Stimulated activated CD4-positive, alpha-beta T cell treated with anti-CD3 and anti-CD28 coated beads, Interleukin-2, amount 100 ng/mL, for 4 hours (primary cell): ENCODE data around the gene CRY1.
"Not testable (repeated sequence)": the region's sequence is repeated elsewhere in the genome, so short reads cannot be mapped to it uniquely, and the experiment has no call there.

ENCODE experiments used
- DNase-seq: peaks from one replicate; pipeline ENCODE4 v3.0.0-alpha.2; 2020; ENCODE audit warnings: low read depth

CRY1 gene

DNA sequence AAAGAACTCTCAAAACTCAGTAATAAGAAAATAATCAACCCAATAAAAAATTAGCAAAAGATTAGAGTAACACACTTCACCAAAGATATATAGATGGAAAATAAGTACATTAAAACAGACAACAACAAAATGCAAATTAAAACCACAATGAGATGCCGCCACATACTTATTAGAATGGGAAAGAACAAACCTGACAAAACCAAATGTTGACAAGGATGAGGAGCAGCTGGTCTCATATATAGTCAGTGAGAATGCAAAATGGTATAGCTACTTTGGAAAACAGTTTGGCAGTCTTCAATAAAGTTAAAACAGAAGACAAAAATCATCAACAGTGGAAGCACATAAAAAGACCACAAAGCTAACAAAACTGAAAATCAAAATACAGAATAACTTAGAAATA lies 29.1 kb downstream of the CRY1 start:
- DNase-seq: no peak

GRCh38 chr12:107058190-107058589 lies 35.2 kb downstream of the CRY1 start:
- DNase-seq: no peak

- DNase-seq: no peak
Observed at GRCh38 chr12:107057071-107057834, 36.1 kb downstream of the CRY1 start.

DNA sequence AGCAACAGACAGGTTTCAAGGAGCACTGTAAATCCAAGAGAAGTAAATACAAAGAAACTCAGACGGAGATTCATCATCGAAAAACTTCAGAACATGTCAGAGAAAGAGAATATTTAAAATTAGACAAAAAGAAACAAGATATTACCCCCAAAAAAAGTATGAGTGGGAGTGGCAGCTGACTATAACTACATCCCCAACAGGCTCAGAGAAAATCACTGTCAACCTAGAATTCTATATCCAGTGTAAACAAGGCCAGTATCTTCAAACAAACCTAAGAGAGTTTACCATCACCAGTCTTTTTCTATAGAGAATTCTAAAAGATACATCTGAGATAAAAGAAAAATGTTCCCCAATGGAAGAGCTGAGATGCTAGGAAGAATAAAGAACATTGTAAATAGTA lies 39.6 kb downstream of the CRY1 start:
- no peak for DNase-seq

DNA sequence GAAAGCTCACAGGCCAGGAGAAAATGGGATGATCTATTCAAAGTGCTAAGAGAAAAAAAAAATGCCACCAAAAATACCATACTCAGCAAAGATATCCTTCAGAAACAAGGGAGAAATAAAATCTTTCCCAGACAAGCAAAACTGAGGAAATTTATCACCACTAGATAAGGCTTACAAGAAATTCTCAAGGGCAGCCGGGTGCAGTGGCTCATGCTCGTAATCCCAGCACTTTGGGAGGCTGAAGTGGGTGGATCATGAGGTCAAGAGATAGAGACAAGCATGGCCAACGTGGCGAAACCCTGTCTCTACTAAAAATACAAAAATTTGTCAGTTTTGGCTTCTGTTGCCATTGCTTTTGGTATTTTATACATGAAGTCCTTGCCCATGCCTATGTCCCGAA lies 48.2 kb downstream of the CRY1 start:
- DNase-seq: no peak

GRCh38 chr12:107042801-107043200 lies 50.5 kb downstream of the CRY1 start:
- DNase-seq: no peak

DNA sequence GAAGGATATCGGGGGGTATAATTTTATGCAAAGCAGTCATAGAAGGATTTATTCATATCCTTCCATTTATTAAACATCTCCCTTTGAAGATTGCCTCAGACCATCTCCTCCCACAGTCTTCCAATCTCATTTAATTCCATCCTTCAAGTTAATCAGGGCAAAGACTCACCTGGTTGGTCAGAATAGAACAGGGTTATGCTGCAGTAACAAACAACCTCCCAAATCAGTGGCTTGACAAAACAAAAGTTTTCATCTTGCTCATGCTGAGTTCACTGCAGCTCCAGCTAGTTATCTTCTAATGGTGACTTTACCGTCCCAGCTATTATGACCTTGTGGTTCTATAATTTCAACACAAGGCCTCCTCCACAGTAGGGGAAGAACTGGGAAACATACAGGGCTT lies 57.6 kb downstream of the CRY1 start:
- DNase-seq: no peak

- no peak for DNase-seq
Observed at GRCh38 chr12:107033758-107034739, 59.3 kb downstream of the CRY1 start.

GRCh38 chr12:107032266-107032665 lies 61.1 kb downstream of the CRY1 start:
- no peak for DNase-seq

DNA sequence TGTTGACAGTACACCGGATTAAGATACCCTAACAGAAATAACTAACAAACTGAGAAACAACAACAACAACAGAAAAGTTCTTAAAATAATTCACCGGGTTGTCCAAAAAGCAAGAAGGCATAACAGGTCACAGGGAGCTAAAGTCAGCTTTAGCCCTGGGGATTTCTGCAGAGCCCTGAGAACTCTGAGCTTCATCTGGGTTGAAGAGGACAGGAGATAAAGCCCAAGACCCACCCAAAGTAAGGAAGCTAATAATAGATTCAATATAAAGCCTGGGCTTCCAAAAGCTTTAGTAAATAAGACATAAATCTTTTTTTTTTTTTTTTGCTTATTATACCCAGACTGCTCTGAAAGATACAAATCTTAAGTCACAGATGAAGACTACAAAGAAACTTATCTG lies 62.3 kb downstream of the CRY1 start:
- DNase-seq: no peak

DNA sequence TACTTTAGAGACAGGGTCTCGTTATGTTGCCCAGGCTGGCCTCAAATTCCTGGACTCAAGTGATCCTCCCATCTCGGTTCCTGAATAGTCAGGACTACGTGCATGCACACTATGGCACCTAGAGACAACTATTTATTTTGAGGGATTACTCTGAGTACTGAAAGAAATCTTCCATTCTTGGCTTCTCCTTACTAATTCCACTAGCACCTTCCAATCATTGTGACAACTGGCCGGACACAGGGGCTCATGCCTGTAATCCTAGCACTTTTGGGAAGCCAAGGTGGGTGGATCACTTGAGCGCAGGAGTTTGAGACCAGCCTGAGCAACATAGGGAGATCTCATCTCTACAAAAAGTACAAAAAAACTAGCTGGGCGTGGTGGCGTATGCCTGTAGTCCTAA lies 64.3 kb downstream of the CRY1 start:
- no peak for DNase-seq

DNA sequence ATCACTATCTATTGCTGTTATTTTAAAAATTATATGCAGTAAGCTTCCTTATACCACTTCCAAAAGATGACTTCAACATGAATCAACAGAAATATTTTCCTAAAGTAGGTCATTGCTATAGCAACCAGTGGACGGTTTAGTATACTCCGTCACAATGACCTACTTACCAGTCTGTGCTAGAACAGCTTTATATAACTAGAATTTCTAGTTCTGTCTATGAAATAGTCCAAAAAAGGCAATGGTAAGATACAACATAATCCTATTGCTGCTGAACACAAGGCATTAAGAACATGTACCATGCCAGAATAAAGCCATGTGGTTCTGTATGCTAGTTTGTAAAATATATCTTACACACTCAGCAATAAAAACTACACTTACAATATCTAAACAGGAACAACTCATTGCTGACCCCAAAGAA lies 65.7 kb downstream of the CRY1 start:
- no peak for DNase-seq

GRCh38 chr12:107026806-107027635 lies 66.3 kb downstream of the CRY1 start:
- DNase-seq: no peak

DNA sequence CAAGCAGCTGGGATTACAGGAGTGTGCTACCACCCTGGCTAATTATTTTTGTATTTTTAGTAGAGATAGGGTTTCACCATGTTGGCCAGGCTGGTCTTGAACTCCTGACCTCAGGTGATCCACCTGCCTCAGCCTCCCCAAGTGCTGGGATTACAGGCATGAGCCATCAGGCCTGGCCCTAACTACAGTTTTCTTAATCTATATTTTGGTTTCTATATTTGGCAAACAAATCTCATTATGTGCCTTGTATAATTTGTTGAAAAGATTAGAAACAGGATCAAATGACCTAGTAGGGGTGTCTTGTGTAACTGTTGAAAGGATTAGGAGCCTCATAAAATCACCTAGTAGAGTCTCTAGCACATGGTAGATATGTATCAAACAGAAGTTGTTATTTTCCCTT lies 67.0 kb downstream of the CRY1 start:
- DNase-seq: not testable (repeated sequence)

- DNase-seq: no peak
Observed at GRCh38 chr12:107025671-107026070, 67.7 kb downstream of the CRY1 start.

DNA sequence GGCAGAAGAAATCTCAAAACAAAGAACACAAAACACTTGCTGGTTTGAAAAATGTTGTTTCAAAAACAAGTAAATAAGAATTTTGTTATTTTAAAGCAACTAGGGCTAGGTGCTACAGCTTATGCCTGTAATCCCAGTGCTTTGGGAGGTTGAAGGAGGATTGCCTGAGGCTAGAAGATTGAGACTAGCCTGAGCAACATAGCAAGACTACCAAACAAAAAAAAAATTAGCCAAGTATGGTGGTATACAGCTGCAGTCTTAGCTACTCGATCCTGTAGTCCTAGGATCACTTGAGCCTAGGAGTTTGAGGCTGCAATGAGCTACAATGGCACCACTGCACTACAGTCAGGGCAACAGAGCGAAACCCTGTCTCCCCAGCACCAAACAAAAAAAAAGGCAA lies 73.8 kb downstream of the CRY1 start:
- DNase-seq: no peak

GRCh38 chr12:107017042-107017441 lies 76.3 kb downstream of the CRY1 start:
- DNase-seq: no peak

GRCh38 chr12:107014055-107014454 lies 79.3 kb downstream of the CRY1 start:
- DNase-seq: no peak

GRCh38 chr12:107012736-107013425 lies 80.5 kb downstream of the CRY1 start:
- no peak for DNase-seq

DNA sequence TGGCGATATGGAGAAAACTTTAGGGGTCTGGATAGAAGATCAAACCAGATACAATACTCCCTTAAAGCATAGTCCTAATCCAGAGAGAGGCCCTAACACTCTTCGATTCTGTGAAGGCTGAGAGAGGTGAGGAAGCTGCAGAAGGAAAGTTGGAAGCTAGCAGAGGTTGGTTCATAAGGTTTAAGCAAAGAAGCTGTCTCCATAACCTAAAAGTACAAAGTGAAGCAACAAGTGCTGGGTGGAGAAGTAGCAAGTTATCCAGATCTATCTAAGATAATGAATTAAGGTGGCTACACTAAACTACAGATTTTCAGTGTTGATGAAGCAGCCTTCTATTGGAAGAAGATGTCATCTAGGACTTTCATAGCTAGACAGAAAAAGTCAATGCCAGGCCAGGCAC lies 81.8 kb downstream of the CRY1 start:
- no peak for DNase-seq

DNA sequence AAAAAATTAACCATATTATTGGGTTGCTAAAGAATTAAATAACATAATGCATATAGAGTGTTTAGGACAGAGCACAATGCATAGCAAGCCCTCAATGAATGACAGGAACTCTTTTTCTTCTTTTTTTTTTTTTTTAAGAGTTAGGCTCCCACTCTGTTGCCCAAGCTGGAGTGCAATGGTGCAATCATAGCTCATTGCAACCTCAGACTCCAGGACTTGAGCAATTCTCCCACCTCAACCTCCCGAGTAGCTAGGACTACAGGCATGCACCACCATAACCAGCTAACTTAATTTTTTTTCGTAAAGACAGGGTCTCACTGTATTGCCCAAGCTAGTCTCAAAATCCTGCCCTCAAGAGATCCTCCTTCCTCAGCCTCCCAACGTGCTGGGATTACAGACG lies 85.9 kb downstream of the CRY1 start:
- DNase-seq: no peak

- not testable (repeated sequence) for DNase-seq
Observed at GRCh38 chr12:107002665-107003064, 90.7 kb downstream of the CRY1 start.
